ENCODE data around the gene ATP7B.

The ATP7B gene

GRCh38 chr13:51950722-51951121 is 60.5 kb downstream of the ATP7B start:
- no peak overlapping the region for H3K4me3 ChIP-seq (ENCODE audit: low read depth, low read length)
- DNase-seq (ENCODE audit: low read depth), result no peak
- no peak for TF ChIP-seq CTCF (IDR thresholded peaks at IDR 0.05; ENCODE audit: insufficient read depth, low read depth, low read length, missing control alignments)

- H3K4me3 ChIP-seq (ENCODE audit: low read depth, low read length), result no peak overlapping the region
- TF ChIP-seq CTCF (IDR thresholded peaks at IDR 0.05; ENCODE audit: insufficient read depth, low read depth, low read length, missing control alignments), result no peak
- DNase-seq (ENCODE audit: low read depth), result no peak
Observed at GRCh38 chr13:51946163-51946669, 65.0 kb downstream of the ATP7B start.

GRCh38 chr13:51945149-51945548 is 66.1 kb downstream of the ATP7B start:
- DNase-seq (ENCODE audit: low read depth), result peak; percentile 23
- no peak for TF ChIP-seq CTCF (IDR thresholded peaks at IDR 0.05; ENCODE audit: insufficient read depth, low read depth, low read length, missing control alignments)
- H3K4me3 ChIP-seq (ENCODE audit: low read depth, low read length), result no peak overlapping the region

- H3K4me3 ChIP-seq (ENCODE audit: low read depth, low read length), result no peak overlapping the region
- no peak for DNase-seq (ENCODE audit: low read depth)
- no peak for TF ChIP-seq CTCF (IDR thresholded peaks at IDR 0.05; ENCODE audit: insufficient read depth, low read depth, low read length, missing control alignments)
Observed at GRCh38 chr13:51944428-51944827, 66.8 kb downstream of the ATP7B start.

GRCh38 chr13:51943721-51944120 is 67.5 kb downstream of the ATP7B start:
- no peak for TF ChIP-seq CTCF (IDR thresholded peaks at IDR 0.05; ENCODE audit: insufficient read depth, low read depth, low read length, missing control alignments)
- H3K4me3 ChIP-seq (ENCODE audit: low read depth, low read length), result no peak overlapping the region
- no peak for DNase-seq (ENCODE audit: low read depth)

- DNase-seq (ENCODE audit: low read depth), result peak; percentile 18
Observed at GRCh38 chr13:51942189-51942588, 69.1 kb downstream of the ATP7B start.

More at GRCh38 chr13:51942189-51942588, 69.1 kb downstream of the ATP7B start:
- no peak overlapping the region for H3K4me3 ChIP-seq (ENCODE audit: low read depth, low read length)
- TF ChIP-seq CTCF (IDR thresholded peaks at IDR 0.05; ENCODE audit: insufficient read depth, low read depth, low read length, missing control alignments), result no peak

All from GM12865 (cell line).